ENCODE data around the gene KCNJ18.
"Not testable (repeated sequence)": the region's sequence is repeated elsewhere in the genome, so short reads cannot be mapped to it uniquely, and the experiment has no call there.

- TF ChIP-seq, protein P1, sequence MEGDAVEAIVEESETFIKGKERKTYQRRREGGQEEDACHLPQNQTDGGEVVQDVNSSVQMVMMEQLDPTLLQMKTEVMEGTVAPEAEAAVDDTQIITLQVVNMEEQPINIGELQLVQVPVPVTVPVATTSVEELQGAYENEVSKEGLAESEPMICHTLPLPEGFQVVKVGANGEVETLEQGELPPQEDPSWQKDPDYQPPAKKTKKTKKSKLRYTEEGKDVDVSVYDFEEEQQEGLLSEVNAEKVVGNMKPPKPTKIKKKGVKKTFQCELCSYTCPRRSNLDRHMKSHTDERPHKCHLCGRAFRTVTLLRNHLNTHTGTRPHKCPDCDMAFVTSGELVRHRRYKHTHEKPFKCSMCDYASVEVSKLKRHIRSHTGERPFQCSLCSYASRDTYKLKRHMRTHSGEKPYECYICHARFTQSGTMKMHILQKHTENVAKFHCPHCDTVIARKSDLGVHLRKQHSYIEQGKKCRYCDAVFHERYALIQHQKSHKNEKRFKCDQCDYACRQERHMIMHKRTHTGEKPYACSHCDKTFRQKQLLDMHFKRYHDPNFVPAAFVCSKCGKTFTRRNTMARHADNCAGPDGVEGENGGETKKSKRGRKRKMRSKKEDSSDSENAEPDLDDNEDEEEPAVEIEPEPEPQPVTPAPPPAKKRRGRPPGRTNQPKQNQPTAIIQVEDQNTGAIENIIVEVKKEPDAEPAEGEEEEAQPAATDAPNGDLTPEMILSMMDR (IDR thresholded peaks at IDR 0.05), result not testable (repeated sequence)
- not testable (repeated sequence) for TF ChIP-seq POLR2AphosphoS5 (IDR thresholded peaks at IDR 0.05; ENCODE audit: low read depth, low read length)
These were observed 29.2 kb upstream of the KCNJ18 start for GRCh38 chr17:21663166-21663565.
